Lower lobe of right lung (tissue), 2 donors: Measurements from ENCODE around the gene NGF. TPM values are rescaled to one million over a fixed set of nuclear protein-coding genes. Genes with fewer than 3 reads are reported as not detected.

Experiments
- ATAC-seq, 2 donors: fragments of 200-7000 bp; cut with Tn5 transposase; one replicate each; pipeline ENCODE4 v1.9.1; 2020 to 2022; ENCODE audit warnings: mild to moderate bottlenecking in 2 of 2, moderate library complexity in 2 of 2
- DNase-seq: peaks from one replicate; pipeline ENCODE4 v3.0.0-alpha.2; 2020
- H3K27ac ChIP-seq: fragments of 200-600 bp; one replicate; pipeline ENCODE4 v1.8.0; 2022
- H3K27me3 ChIP-seq: fragments of 200-600 bp; one replicate; pipeline ENCODE4 v1.8.0; 2022; ENCODE audit warnings: low read depth
- H3K36me3 ChIP-seq: fragments of 200-600 bp; one replicate; pipeline ENCODE4 v1.8.0; 2022; ENCODE audit warnings: mild to moderate bottlenecking
- H3K4me1 ChIP-seq: fragments of 200-600 bp; one replicate; pipeline ENCODE4 v1.8.0; 2022
- H3K4me3 ChIP-seq: fragments of 200-600 bp; one replicate; pipeline ENCODE4 v1.8.0; 2022; ENCODE audit warnings: mild to moderate bottlenecking
- H3K9me3 ChIP-seq: fragments of 200-600 bp; one replicate; pipeline ENCODE4 v1.8.0; 2022
- CTCF ChIP-seq: fragments of 200-600 bp; IDR thresholded peaks from one replicate; pipeline ENCODE4 v1.8.0; 2022; ENCODE audit warnings: antibody characterized with exemption, mild to moderate bottlenecking
- intact Hi-C: fragments of 100-400 bp; cut with DNase I; formaldehyde crosslinking; loops from one replicate; pipeline ENCODE4 v1.11.0; 2022
- total RNA-seq: library from RNA; stranded (reverse); fragmentation: NEBNext Ultra II Directional; extraction: Animal tissue kit (Norgen Biotek cat#: 25700); gene quantifications from one replicate; pipeline ENCODE4 v1.2.1, GENCODE V29; 2021
- donor health status: DM: no; HTN: yes; CAD: no; lungs with severe emphysema.

Gene NGF
- total RNA-seq, 1 donor from 2014 or later = 0.97 TPM

GRCh38 chr1:115341948-115342347 is 3.9 kb upstream of the NGF start:
- peaks cover 19% of the 10 kb centered on the region for H3K27me3 ChIP-seq
- no peak for TF ChIP-seq CTCF
- H3K36me3 ChIP-seq = no peaks in the 10 kb centered on the region
- no peak overlapping the region for H3K4me3 ChIP-seq
- no peaks in the 10 kb centered on the region for H3K4me1 ChIP-seq
- intact Hi-C loops = no loop called here
- no peaks in the 10 kb centered on the region for H3K9me3 ChIP-seq
- no peak overlapping the region for H3K27ac ChIP-seq
- DNase-seq = no peak
- no peak for ATAC-seq

GRCh38 chr1:115340879-115341278 is 2.8 kb upstream of the NGF start:
- intact Hi-C loops = no loop called here
- no peak for TF ChIP-seq CTCF
- no peak for ATAC-seq

GRCh38 chr1:115338457-115338820 is 390 bp upstream of the NGF start:
- TF ChIP-seq CTCF = no peak
- no peaks in the 10 kb centered on the region for H3K4me1 ChIP-seq
- ATAC-seq = peak in 1 of 2 donors; percentile 33
- DNase-seq = no peak
- no peak overlapping the region for H3K27ac ChIP-seq
- intact Hi-C loops = no loop called here
- no peaks in the 10 kb centered on the region for H3K36me3 ChIP-seq
- no peaks in the 10 kb centered on the region for H3K9me3 ChIP-seq
- peak overlapping the region; percentile 51 for H3K4me3 ChIP-seq
- peaks cover 28% of the 10 kb centered on the region for H3K27me3 ChIP-seq

More at GRCh38 chr1:115340879-115341278, 2.8 kb upstream of the NGF start:
- H3K27ac ChIP-seq = no peak overlapping the region
- no peak for DNase-seq
- peaks cover 24% of the 10 kb centered on the region for H3K27me3 ChIP-seq
- no peak overlapping the region for H3K4me3 ChIP-seq
- no peaks in the 10 kb centered on the region for H3K9me3 ChIP-seq
- no peaks in the 10 kb centered on the region for H3K36me3 ChIP-seq
- H3K4me1 ChIP-seq = no peaks in the 10 kb centered on the region

GRCh38 chr1:115337276-115337632 is 795 bp downstream of the NGF start:
- Histone ChIP-seq H3K27me3 (peaks cover 28% of the 10 kb centered on the region), H3K4me3 (peak overlapping the region; percentile 51), H3K36me3 (no peaks in the 10 kb centered on the region), H3K27ac (no peak overlapping the region), H3K9me3 (no peaks in the 10 kb centered on the region), H3K4me1 (peaks cover 10% of the 10 kb centered on the region)
- no peak for DNase-seq
- peak; percentile 4 to 40 for ATAC-seq
- no peak for TF ChIP-seq CTCF
- intact Hi-C loops = no loop called here

GRCh38 chr1:115336741-115337140 is 1.3 kb downstream of the NGF start:
- Histone ChIP-seq H3K27me3 (peaks cover 28% of the 10 kb centered on the region), H3K27ac (no peak overlapping the region), H3K4me3 (peak overlapping the region; percentile 51)

More at GRCh38 chr1:115336741-115337140, 1.3 kb downstream of the NGF start:
- intact Hi-C loops = no loop called here
- H3K4me1 ChIP-seq = peaks cover 15% of the 10 kb centered on the region
- DNase-seq = no peak
- no peak for TF ChIP-seq CTCF
- no peak for ATAC-seq
- H3K9me3 ChIP-seq = no peaks in the 10 kb centered on the region
- H3K36me3 ChIP-seq = no peaks in the 10 kb centered on the region
